A673 (cell line): ENCODE data around the gene MMP24. TPM values are rescaled to one million over a fixed set of nuclear protein-coding genes. Genes with fewer than 3 reads are reported as not detected.

Experiments used
- BruUV-seq: library from RNA; stranded (reverse); fragments of 400-500 nt; replicated peaks from 2 replicates; lab custom pipeline; 2021; lab: Mats Ljungman, UMichigan
- CTCF ChIA-PET: fragments of 300-600 bp; sonication (Branson Sonifier 250); formaldehyde crosslinking; loops from one replicate; lab custom pipeline; 2022; ENCODE audit warnings: antibody characterized with exemption; lab: Charles Lee
- POLR2A ChIA-PET: fragments of 300-600 bp; sonication (Branson Sonifier 250); formaldehyde crosslinking; loops from one replicate; lab custom pipeline; 2022; ENCODE audit warnings: antibody characterized with exemption; ENCODE audit not compliant: low non-redundant PET; lab: Charles Lee
- DNase-seq: peaks from one replicate; pipeline ENCODE4 v3.0.0-alpha.2; 2015; ENCODE audit warnings: low spot score
- H3K27ac ChIP-seq: fragments of 200-600 bp; sonication (generic); 2 replicates; pipeline ENCODE4 v1.5.1; 2016; ENCODE audit warnings: mixed run types, low read depth, mild to moderate bottlenecking, mixed read lengths, antibody characterized with exemption, low read length; ENCODE audit not compliant: poor library complexity, severe bottlenecking
- H3K27me3 ChIP-seq: fragments of 200-600 bp; sonication (generic); replicated peaks from 2 replicates; pipeline ENCODE4 v1.6.1; 2017; ENCODE audit warnings: mixed run types, low read depth, mild to moderate bottlenecking, mixed read lengths, antibody characterized with exemption, low read length; ENCODE audit not compliant: insufficient read depth, poor library complexity
- H3K36me3 ChIP-seq: fragments of 200-600 bp; sonication (generic); 2 replicates; pipeline ENCODE4 v1.6.1; 2016; ENCODE audit warnings: mixed run types, mild to moderate bottlenecking, mixed read lengths, antibody characterized with exemption, low read length; ENCODE audit not compliant: insufficient read depth, poor library complexity, severe bottlenecking
- H3K4me1 ChIP-seq: fragments of 200-600 bp; sonication (generic); 2 replicates; pipeline ENCODE4 v1.6.1; 2017; ENCODE audit warnings: mixed run types, mild to moderate bottlenecking, mixed read lengths, antibody characterized with exemption, low read length; ENCODE audit not compliant: insufficient read depth, poor library complexity, severe bottlenecking
- H3K4me3 ChIP-seq: fragments of 200-600 bp; sonication (generic); 2 replicates; pipeline ENCODE4 v1.5.1; 2016; ENCODE audit warnings: low read depth, mixed run types, mild to moderate bottlenecking, mixed read lengths, low read length; ENCODE audit not compliant: poor library complexity, severe bottlenecking
- H3K9me3 ChIP-seq: fragments of 200-600 bp; sonication (generic); 2 replicates; pipeline ENCODE4 v1.6.1; 2016; ENCODE audit warnings: mixed run types, low read depth, mild to moderate bottlenecking, mixed read lengths, antibody characterized with exemption, low read length; ENCODE audit not compliant: poor library complexity, severe bottlenecking
- CTCF ChIP-seq: fragments of 300-800, 200-600 bp; sonication (generic); conservative IDR thresholded peaks from 2 replicates; pipeline ENCODE4 v1.5.1; 2017; ENCODE audit warnings: low read depth, mild to moderate bottlenecking, antibody characterized with exemption, low read length, moderate library complexity, mixed read lengths
- EZH2 ChIP-seq: fragments of 200-600 bp; sonication (generic); IDR thresholded peaks from 2 replicates; pipeline ENCODE4 v1.6.1; 2017; ENCODE audit warnings: borderline replicate concordance, low read depth, mild to moderate bottlenecking, mixed read lengths, antibody characterized with exemption, low read length; ENCODE audit not compliant: poor library complexity, severe bottlenecking
- intact Hi-C: fragments of 100-400 bp; cut with micrococcal nuclease; formaldehyde crosslinking; loops from one replicate; pipeline ENCODE4 v1.10.0; 2022; ENCODE audit not compliant: unreplicated experiment
- total RNA-seq: library from RNA; stranded (reverse); gene quantifications from 2 replicates; pipeline ENCODE4 v1.2.3, GENCODE V29; 2021

MMP24 gene
- total RNA-seq, 1 experiment from 2014 or later: 0.11 TPM

DNA sequence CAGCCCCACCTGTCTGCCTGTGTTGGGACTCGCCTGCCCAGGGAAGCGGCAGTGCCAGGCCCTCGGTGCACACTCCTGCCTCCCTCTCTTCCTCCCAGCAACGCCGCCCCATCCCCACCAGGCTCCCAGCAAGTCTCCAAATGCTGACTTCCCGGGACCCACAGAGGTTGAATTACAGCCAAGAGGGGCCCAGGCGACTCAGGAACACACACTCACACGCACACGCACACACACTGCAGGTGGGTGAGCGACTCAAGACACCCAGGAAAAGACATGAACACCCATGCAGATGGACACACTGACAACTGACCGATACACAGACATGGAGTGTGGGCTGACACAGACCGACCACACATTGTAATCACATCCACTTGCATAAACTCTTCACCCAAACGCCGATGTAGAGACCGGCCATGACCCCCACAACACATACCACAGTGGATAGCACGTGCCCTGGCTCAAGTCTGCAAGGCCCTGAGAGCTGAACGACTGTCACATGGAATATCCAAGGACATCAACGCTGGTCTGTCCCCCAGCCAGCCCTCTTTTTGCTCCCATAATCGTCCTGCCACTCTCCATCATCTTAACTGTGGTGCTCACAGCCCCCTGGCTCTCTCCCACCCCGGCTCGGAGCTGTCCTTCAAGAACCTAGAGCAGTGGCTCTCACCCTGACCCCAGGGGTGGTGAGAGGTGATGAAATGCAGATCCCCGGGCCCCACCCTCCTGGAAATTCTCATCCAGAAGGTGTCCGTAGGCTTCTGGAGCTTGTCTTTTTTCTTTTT lies 66.2 kb downstream of the MMP24 start:
- no TSS peak for BruUV-seq
- POLR2A ChIA-PET: no interaction called here

GRCh38 chr20:35293303-35294292 lies 67.1 kb downstream of the MMP24 start:
- Histone ChIP-seq H3K36me3 (no peaks in the 10 kb centered on the region), H3K9me3 (no peaks in the 10 kb centered on the region), H3K4me1 (no peaks in the 10 kb centered on the region), H3K27me3 (no peaks in the 10 kb centered on the region), H3K27ac (no peak overlapping the region), H3K4me3 (no peak overlapping the region)
- no TSS peak for BruUV-seq
- TF ChIP-seq CTCF: no peak
- TF ChIP-seq EZH2: no peak
- DNase-seq: no peak
- CTCF ChIA-PET: no interaction called here
- POLR2A ChIA-PET: no interaction called here
- intact Hi-C loops: no loop called here

More for the DNA sequence above, 66.2 kb downstream of the MMP24 start:
- DNase-seq: no peak
- no peaks in the 10 kb centered on the region for H3K9me3 ChIP-seq
- intact Hi-C loops: no loop called here
- H3K36me3 ChIP-seq: no peaks in the 10 kb centered on the region
- TF ChIP-seq CTCF (no peak), EZH2 (no peak)
- H3K27ac ChIP-seq: no peak overlapping the region
- no peaks in the 10 kb centered on the region for H3K4me1 ChIP-seq
- H3K4me3 ChIP-seq: no peak overlapping the region
- no peaks in the 10 kb centered on the region for H3K27me3 ChIP-seq
- CTCF ChIA-PET: no interaction called here

DNA sequence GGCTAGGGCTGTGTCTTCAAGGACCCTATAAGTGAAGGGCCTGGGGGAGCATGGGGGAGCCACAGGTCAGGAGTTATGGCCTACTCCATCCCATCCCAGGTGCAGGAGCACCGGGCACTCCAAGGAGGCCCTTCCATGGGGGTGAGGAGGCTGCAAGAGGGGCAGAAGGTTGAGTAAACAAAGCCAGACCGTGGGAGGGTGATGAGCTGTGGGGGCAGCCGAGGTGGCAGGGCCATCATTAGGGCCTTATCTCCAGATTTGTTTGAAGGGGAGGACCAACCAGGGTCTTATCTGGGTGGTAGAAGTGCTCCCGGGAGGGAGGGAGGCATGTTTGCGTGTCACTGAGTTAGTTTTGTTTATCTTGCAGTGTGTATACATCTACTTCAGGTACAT lies 67.8 kb downstream of the MMP24 start:
- ChIA-PET CTCF (interaction anchor here (0.6 kb wide), 1 partner anchor 67 kb away, joined by 4 read pairs; no protein-coding TSS in a partner anchor), POLR2A (no interaction called here)
- intact Hi-C loops: no loop called here
- Histone ChIP-seq H3K4me1 (no peaks in the 10 kb centered on the region), H3K27me3 (no peaks in the 10 kb centered on the region), H3K36me3 (no peaks in the 10 kb centered on the region), H3K9me3 (no peaks in the 10 kb centered on the region), H3K4me3 (no peak overlapping the region), H3K27ac (no peak overlapping the region)
- no peak for TF ChIP-seq EZH2
- TF ChIP-seq CTCF: no peak
- DNase-seq: no peak
- BruUV-seq: no TSS peak
